ENCODE data around the gene TRIM40. TPM values are rescaled to one million over a fixed set of nuclear protein-coding genes. Genes with fewer than 3 reads are reported as not detected.

The TRIM40 gene
- total and polyA plus RNA-seq, 2 of the 13 experiments (the other 11 are each of a cell fraction or from before 2014, with no cell fraction given): 0.58 TPM; not detected in 1

- TF ChIP-seq LRRFIP1 (CRISPR knock-in tag; conservative IDR thresholded peaks at IDR 0.05) (no peak), CEBPG (CRISPR knock-in tag; IDR thresholded peaks at IDR 0.05) (peak; percentile 75), ZNF501 (CRISPR knock-in tag; IDR thresholded peaks at IDR 0.05) (peak; percentile 50; the same call in 1 of the 2 replicates), ZNF253 (CRISPR knock-in tag; IDR thresholded peaks at IDR 0.05; ENCODE audit: borderline replicate concordance) (0 out of 2 replicates have a peak, but pooled peaks have one; percentile 27), ATF1 (CRISPR knock-in tag; IDR thresholded peaks at IDR 0.05) (no peak), ZNF7 (CRISPR knock-in tag; IDR thresholded peaks at IDR 0.05) (no peak), NFYC (CRISPR knock-in tag; IDR thresholded peaks at IDR 0.05) (0 out of 2 replicates have a peak, but pooled peaks have one; percentile 13), AKAP8 (CRISPR knock-in tag; IDR thresholded peaks at IDR 0.05) (peak; percentile 24; the same call in 1 of the 2 replicates), TEAD3 (CRISPR knock-in tag; optimal IDR thresholded peaks at IDR 0.05; ENCODE audit: borderline replicate concordance) (peak; percentile 90), ETV6 (CRISPR knock-in tag; conservative IDR thresholded peaks at IDR 0.05) (0 out of 2 replicates have a peak, but pooled peaks have one; percentile 56), MEIS2 (CRISPR knock-in tag; IDR thresholded peaks at IDR 0.05) (peak; percentile 23; the same call in 1 of the 2 replicates), YY1 (IDR thresholded peaks at IDR 0.05; ENCODE audit: insufficient read depth, insufficient replicate concordance, low read depth, low read length) (peak; percentile 68), CC2D1A (CRISPR knock-in tag; IDR thresholded peaks at IDR 0.05) (no peak), GABPA (IDR thresholded peaks at IDR 0.05; ENCODE audit: low read depth, low read length) (0 out of 2 replicates have a peak, but pooled peaks have one; percentile 13), GABPA (CRISPR knock-in tag; IDR thresholded peaks at IDR 0.05; ENCODE audit: low read depth) (peak; percentile 77), PHF8 (CRISPR knock-in tag; IDR thresholded peaks at IDR 0.05) (peak; percentile 51), HNRNPH1 (optimal IDR thresholded peaks at IDR 0.05; ENCODE audit: low read depth, low read length) (no peak), MIER3 (CRISPR knock-in tag; IDR thresholded peaks at IDR 0.05; ENCODE audit: borderline replicate concordance) (0 out of 2 replicates have a peak, but pooled peaks have one; percentile 56), BATF2 (CRISPR knock-in tag; IDR thresholded peaks at IDR 0.05) (0 out of 2 replicates have a peak, but pooled peaks have one; percentile 18), ADNP (CRISPR knock-in tag; IDR thresholded peaks at IDR 0.05) (no peak), PHB2 (IDR thresholded peaks at IDR 0.05; ENCODE audit: partially characterized antibody) (no peak), ZNF75D (CRISPR knock-in tag; IDR thresholded peaks at IDR 0.05; ENCODE audit: borderline replicate concordance) (no peak), EED (CRISPR knock-in tag; IDR thresholded peaks at IDR 0.05) (peak; percentile 83; the same call in 1 of the 2 replicates), PHF5A (CRISPR knock-in tag; IDR thresholded peaks at IDR 0.05; ENCODE audit: low read depth, unreplicated experiment) (no peak), HNRNPK (IDR thresholded peaks at IDR 0.05; ENCODE audit: low read depth, low read length, poor library complexity, severe bottlenecking) (no peak), ZNF451 (CRISPR knock-in tag; IDR thresholded peaks at IDR 0.05) (peak; percentile 34; the same call in 1 of the 2 replicates), NFRKB (IDR thresholded peaks at IDR 0.05) (no peak), ZNF562 (CRISPR knock-in tag; IDR thresholded peaks at IDR 0.05; ENCODE audit: borderline replicate concordance) (no peak)
Observed at GRCh38 chr6:30100585-30101443, 35.1 kb upstream of the TRIM40 start (continued).

Measured in HepG2 (cell line).